DND-41 (cell line): ENCODE results near the gene OGDHL.

Experiments
- CTCF ChIP-seq: IDR thresholded peaks from 2 replicates; pipeline ENCODE4 v1.5.1; 2012; ENCODE audit warnings: borderline replicate concordance, low read length, moderate library complexity, mild to moderate bottlenecking; ENCODE audit not compliant: poor library complexity, severe bottlenecking; ENCODE audit errors: extremely low read depth
- EZH2 ChIP-seq: IDR thresholded peaks from 3 replicates; pipeline ENCODE4 v1.6.1; 2012; ENCODE audit warnings: borderline replicate concordance, low read depth, mild to moderate bottlenecking, moderate library complexity, low read length, inconsistent platforms; ENCODE audit not compliant: severe bottlenecking

GRCh38 chr10:49749144-49749543, 13.0 kb downstream of the OGDHL start:
- TF ChIP-seq CTCF (no peak), EZH2 (no peak)
